Skin of body (tissue), 2 donors: Measurements from ENCODE around the gene CCDC157. TPM values are rescaled to one million over a fixed set of nuclear protein-coding genes. Genes with fewer than 3 reads are reported as not detected.

Experiments used
- small RNA-seq: library from RNA; depleted of rRNA; stranded (forward); fragments of <200 nt; gene quantifications from one replicate; pipeline ENCODE3, GENCODE V24; 2014; ENCODE audit warnings: low replicate concordance
- total RNA-seq: library from RNA; depleted of rRNA; stranded (reverse); fragments of >200 nt; gene quantifications from one replicate; pipeline ENCODE4 v1.2.3, GENCODE V29; 2014

CCDC157 gene
- total RNA-seq, 1 donor from 2014 or later, result 1.8 TPM

Small RNA genes lying within 50 kb of the gene (small RNA-seq; reads per million reads assigned to genes)
- gene AC004832.3 (not detected), gene RNU6-564P (not detected)

Other genes starting within 250 kb of the CCDC157 start
- 1.9 TPM for gene LIF, start 110.2 kb upstream of the CCDC157 start, total RNA-seq
- 1.3 TPM for gene OSM, start 90.2 kb upstream of the CCDC157 start, total RNA-seq
- 5.2 TPM for gene CASTOR1, start 67.5 kb upstream of the CCDC157 start, total RNA-seq
- 10.8 TPM for gene TBC1D10A, start 30.1 kb upstream of the CCDC157 start, total RNA-seq
- gene SF3A1, start 113 bp upstream of the CCDC157 start, total RNA-seq, result 30.0 TPM
- gene RNF215, start 30.4 kb downstream of the CCDC157 start, total RNA-seq, result 6.5 TPM
- gene SEC14L2, start 40.0 kb downstream of the CCDC157 start, total RNA-seq, result 5.1 TPM
- 3.3 TPM for gene MTFP1, start 68.8 kb downstream of the CCDC157 start, total RNA-seq
- gene SEC14L3, start 115.0 kb downstream of the CCDC157 start, total RNA-seq, result not detected
- gene SEC14L4, start 148.7 kb downstream of the CCDC157 start, total RNA-seq, result 1.4 TPM
- gene SEC14L6, start 189.7 kb downstream of the CCDC157 start, total RNA-seq, result 18.4 TPM
- 0.39 TPM for gene GAL3ST1, start 217.7 kb downstream of the CCDC157 start, total RNA-seq
- gene PES1, start 234.9 kb downstream of the CCDC157 start, total RNA-seq, result 29.6 TPM